Suprapubic skin (tissue), 4 donors: Measurements from ENCODE around the gene TTC1. TPM values are rescaled to one million over a fixed set of nuclear protein-coding genes. Genes with fewer than 3 reads are reported as not detected.

Experiments used
- DNase-seq, 2 donors: peaks; one replicate each; pipeline ENCODE4 v3.0.0-alpha.2; 2019; ENCODE audit warnings: low spot score in 2 of 2
- H3K27ac ChIP-seq: fragments of 200-600 bp; sonication (generic); one replicate; pipeline ENCODE4 v1.5.1; 2019
- H3K27me3 ChIP-seq: fragments of 200-600 bp; sonication (generic); one replicate; pipeline ENCODE4 v1.5.1; 2019
- H3K36me3 ChIP-seq: fragments of 200-600 bp; sonication (generic); one replicate; pipeline ENCODE4 v1.5.1; 2019
- H3K4me1 ChIP-seq: fragments of 200-600 bp; sonication (generic); one replicate; pipeline ENCODE4 v1.5.1; 2019
- H3K4me3 ChIP-seq: fragments of 200-600 bp; sonication (generic); one replicate; pipeline ENCODE4 v1.5.1; 2019; ENCODE audit warnings: mild to moderate bottlenecking
- H3K9me3 ChIP-seq: fragments of 200-600 bp; sonication (generic); one replicate; pipeline ENCODE4 v1.5.1; 2019
- CTCF ChIP-seq, 2 donors: fragments of 200-600 bp in 1 of 2; fragments of 450-650 bp in 1 of 2; sonication (generic) in 1 of 2; IDR thresholded peaks; one replicate each; pipeline ENCODE4 v1.5.1; 2016 to 2019; ENCODE audit warnings: antibody characterized with exemption in 2 of 2, mild to moderate bottlenecking in 1 of 2, moderate library complexity in 1 of 2
- EP300 ChIP-seq: sonication (generic); formaldehyde crosslinking; IDR thresholded peaks from one replicate; pipeline ENCODE4 v1.6.1; 2017; ENCODE audit warnings: antibody characterized with exemption
- POLR2A ChIP-seq, 2 donors: fragments of 450-650 bp; IDR thresholded peaks; one replicate each; pipeline ENCODE4 v1.6.1; 2017; ENCODE audit warnings: antibody characterized with exemption in 2 of 2, mild to moderate bottlenecking in 2 of 2, moderate library complexity in 2 of 2
- POLR2AphosphoS5 ChIP-seq, 3 donors: sonication (generic); formaldehyde crosslinking; IDR thresholded peaks; one replicate each; pipeline ENCODE4 v1.6.1; 2017; ENCODE audit warnings: antibody characterized with exemption in 3 of 3
- WGBS: methylation state at CpG from one replicate; pipeline ENCODE4 v1.1.5; 2018; 5-methylcytosine and 5-hydroxymethylcytosine counted together
- total RNA-seq, 4 donors: library from RNA; depleted of rRNA; stranded (reverse); fragments of >200 nt; gene quantifications; one replicate each; pipeline ENCODE4 v1.1.0, GENCODE V29; 2016

The TTC1 gene
- total RNA-seq, 4 donors from 2014 or later = 26.1 to 39.1 (median 30.5) TPM

GRCh38 chr5:160033546-160034252, 24.8 kb downstream of the TTC1 start:
- peaks cover 34% of the 10 kb centered on the region for H3K36me3 ChIP-seq

GRCh38 chr5:160036243-160036642, 27.3 kb downstream of the TTC1 start:
- no peak for DNase-seq
- H3K36me3 ChIP-seq = peaks cover 55% of the 10 kb centered on the region
- H3K4me1 ChIP-seq = no peaks in the 10 kb centered on the region
- no peaks in the 10 kb centered on the region for H3K27me3 ChIP-seq
- no peaks in the 10 kb centered on the region for H3K9me3 ChIP-seq
- TF ChIP-seq POLR2A (IDR thresholded peaks at IDR 0.05) (no peak), POLR2AphosphoS5 (IDR thresholded peaks at IDR 0.05) (no peak), EP300 (no peak)
- H3K27ac ChIP-seq = no peak overlapping the region
- 94% methylated on average over 1 of the region's 1 CpG for WGBS
- H3K4me3 ChIP-seq = no peak overlapping the region

More at GRCh38 chr5:160033546-160034252, 24.8 kb downstream of the TTC1 start:
- Histone ChIP-seq H3K4me3 (no peak overlapping the region), H3K27ac (no peak overlapping the region), H3K9me3 (no peaks in the 10 kb centered on the region), H3K27me3 (no peaks in the 10 kb centered on the region), H3K4me1 (peaks cover 12% of the 10 kb centered on the region)
- whole genome bisulfite sequencing = 92% methylated on average over 4 of the region's 4 CpGs
- no peak for DNase-seq
- TF ChIP-seq EP300 (no peak), POLR2A (IDR thresholded peaks at IDR 0.05) (no peak), POLR2AphosphoS5 (IDR thresholded peaks at IDR 0.05) (no peak), CTCF (IDR thresholded peaks at IDR 0.05) (no peak)

- H3K27ac ChIP-seq = no peak overlapping the region
- H3K9me3 ChIP-seq = no peaks in the 10 kb centered on the region
- DNase-seq = no peak
- no peak overlapping the region for H3K4me3 ChIP-seq
- TF ChIP-seq CTCF (IDR thresholded peaks at IDR 0.05) = no peak
- no peak for TF ChIP-seq EP300
- no peak for TF ChIP-seq POLR2AphosphoS5 (IDR thresholded peaks at IDR 0.05)
- no peak for TF ChIP-seq POLR2A (IDR thresholded peaks at IDR 0.05)
- H3K4me1 ChIP-seq = no peaks in the 10 kb centered on the region
- H3K36me3 ChIP-seq = peaks cover 61% of the 10 kb centered on the region
- no peaks in the 10 kb centered on the region for H3K27me3 ChIP-seq
Observed at GRCh38 chr5:160036884-160037283, 27.9 kb downstream of the TTC1 start.

- WGBS = 57% methylated on average over 2 of the region's 2 CpGs
- Histone ChIP-seq H3K36me3 (peaks cover 74% of the 10 kb centered on the region), H3K27ac (no peak overlapping the region), H3K4me1 (peaks cover 5% of the 10 kb centered on the region), H3K9me3 (no peaks in the 10 kb centered on the region), H3K4me3 (no peak overlapping the region), H3K27me3 (no peaks in the 10 kb centered on the region)
- DNase-seq = no peak
- no peak for TF ChIP-seq POLR2AphosphoS5 (IDR thresholded peaks at IDR 0.05)
- no peak for TF ChIP-seq EP300
- TF ChIP-seq CTCF (IDR thresholded peaks at IDR 0.05) = no peak
Observed at GRCh38 chr5:160039810-160040470, 31.0 kb downstream of the TTC1 start.

DNA sequence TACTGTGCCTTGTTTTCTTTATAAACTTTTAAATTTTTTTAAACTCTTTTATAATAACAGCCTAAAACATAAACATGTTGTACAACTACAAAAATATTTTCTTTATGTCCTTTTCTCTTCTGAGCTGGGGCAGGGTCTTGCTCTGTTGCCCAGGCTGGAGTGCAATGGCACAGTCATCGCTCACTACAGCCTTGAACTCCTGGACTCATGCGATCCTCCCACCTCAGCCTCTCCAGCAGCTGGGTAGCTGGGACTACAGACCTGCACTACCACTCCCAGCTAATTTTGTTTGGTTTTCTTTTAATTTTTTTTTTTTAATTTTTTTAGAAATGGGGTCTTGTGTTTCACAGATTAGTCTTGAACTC, 31.5 kb downstream of the TTC1 start:
- no peak for DNase-seq
- 98% methylated on average over 2 of the region's 2 CpGs for WGBS
- peaks cover 5% of the 10 kb centered on the region for H3K4me1 ChIP-seq

More for the DNA sequence above, 31.5 kb downstream of the TTC1 start:
- Histone ChIP-seq H3K27me3 (no peaks in the 10 kb centered on the region), H3K36me3 (peaks cover 69% of the 10 kb centered on the region), H3K27ac (no peak overlapping the region), H3K9me3 (no peaks in the 10 kb centered on the region), H3K4me3 (no peak overlapping the region)
- no peak for TF ChIP-seq CTCF (IDR thresholded peaks at IDR 0.05)
- TF ChIP-seq POLR2A (IDR thresholded peaks at IDR 0.05) = no peak
- no peak for TF ChIP-seq EP300
- no peak for TF ChIP-seq POLR2AphosphoS5 (IDR thresholded peaks at IDR 0.05)
